ENCODE data around the gene SMIM10L2A. TPM values are rescaled to one million over a fixed set of nuclear protein-coding genes. Genes with fewer than 3 reads are reported as not detected.

Gene SMIM10L2A
- total RNA-seq, 1 experiment from 2014 or later, result 18.3 TPM

GRCh38 chrX:135449637-135450550 is 28.1 kb downstream of the SMIM10L2A start:
- no peak overlapping the region for H2BK12ac ChIP-seq (ENCODE audit: insufficient read length, low read depth, low read length)
- H3K27ac Mint-ChIP-seq, result no peak overlapping the region
- no peak overlapping the region for H4K5ac ChIP-seq (ENCODE audit: insufficient read length, low read depth, low read length)
- H3K79me1 ChIP-seq (ENCODE audit: insufficient read depth, low read depth, low read length, poor library complexity, severe bottlenecking), result no peaks in the 10 kb centered on the region
- H3K23me2 ChIP-seq (ENCODE audit: insufficient read length, low read depth, low read length, poor library complexity, severe bottlenecking), result no peaks in the 10 kb centered on the region
- H3K14ac ChIP-seq (ENCODE audit: insufficient read depth, low read length), result no peak overlapping the region
- H3K9me3 Mint-ChIP-seq, result peaks cover 73 to 75% of the 10 kb centered on the region in 2 experiments
- H3T11ph ChIP-seq (ENCODE audit: low read length), result no peak overlapping the region
- no peak overlapping the region for H3K4me2 ChIP-seq (ENCODE audit: insufficient read depth, insufficient read length, low read length)
- no peaks in the 10 kb centered on the region for H3K27me3 ChIP-seq (ENCODE audit: insufficient read depth, low read length)
- no peak overlapping the region for H3K4ac ChIP-seq (ENCODE audit: low read depth, low read length)
- no peak overlapping the region for H2BK120ac ChIP-seq (ENCODE audit: low read depth, low read length, poor library complexity, severe bottlenecking)
- H2BK5ac ChIP-seq (ENCODE audit: insufficient read length, low read length), result no peak overlapping the region
- H4K91ac ChIP-seq (ENCODE audit: insufficient read length, low read depth, low read length), result no peak overlapping the region
- H3K18ac ChIP-seq (ENCODE audit: insufficient read length, low read depth, low read length), result no peak overlapping the region
- no peaks in the 10 kb centered on the region; the same call in 1 of the 2 replicates for H3K4me1 ChIP-seq (ENCODE audit: insufficient read depth, low read length)
- no peak for TF ChIP-seq CTCF (conservative IDR thresholded peaks at IDR 0.05)
- no peak overlapping the region for H2AK5ac ChIP-seq (ENCODE audit: insufficient read length, low read length)
- no peaks in the 10 kb centered on the region for H3K79me2 ChIP-seq (ENCODE audit: insufficient read depth, low read length)
- no peak overlapping the region for H3K27ac ChIP-seq (ENCODE audit: insufficient read length, low read depth, low read length)
- no peak overlapping the region for H2BK20ac ChIP-seq (ENCODE audit: low read depth, low read length, poor library complexity, severe bottlenecking)
- H3K23ac ChIP-seq (ENCODE audit: insufficient read length, low read depth, low read length), result no peak overlapping the region
- peaks cover 11 to 12% of the 10 kb centered on the region in 2 experiments for H3K4me1 Mint-ChIP-seq
- H2BK15ac ChIP-seq (ENCODE audit: low read depth, low read length), result no peak overlapping the region
- no CpG with 5 or more reads among the region's 8 CpGs for WGBS (ENCODE audit: extremely low coverage, insufficient read length, low lambda C conversion rate)
- peaks cover 0 to 6% (median 0%) of the 10 kb centered on the region in 3 experiments; a peak in 2 of 7 replicates for H3K36me3 Mint-ChIP-seq (ENCODE audit: insufficient read depth in 1 of 3, low read depth in 3 of 3)
- H3K56ac ChIP-seq (ENCODE audit: insufficient read length, low read depth, low read length), result no peak overlapping the region
- H3K4me3 Mint-ChIP-seq, result no peak overlapping the region; a peak in 2 of 5 replicates
- H3K27me3 Mint-ChIP-seq (ENCODE audit: low read depth), result peaks cover 1% of the 10 kb centered on the region; the same call in 1 of the 2 replicates
- H4K8ac ChIP-seq (replicated peaks; ENCODE audit: insufficient read length, low read depth, low read length), result no peak overlapping the region
- peaks cover 71% of the 10 kb centered on the region for H3K9me3 ChIP-seq (ENCODE audit: control insufficient read depth, low read depth, low read length)
- H3K9ac ChIP-seq (ENCODE audit: extremely low read depth, insufficient read length, low read length), result no peak overlapping the region
- no peaks in the 10 kb centered on the region for H4K20me1 ChIP-seq (ENCODE audit: control insufficient read depth, insufficient read depth, insufficient read length)
- no peak for DNase-seq
- no peak overlapping the region for H2AFZ ChIP-seq (ENCODE audit: low read length)
